Vagina (tissue), 2 donors: ENCODE data around the gene TF. TPM values are rescaled to one million over a fixed set of nuclear protein-coding genes. Genes with fewer than 3 reads are reported as not detected.

ENCODE experiments used
- DNase-seq, 2 donors: peaks; one replicate each; pipeline ENCODE4 v3.0.0-alpha.2; 2017; ENCODE audit errors: extremely low spot score in 2 of 2
- H3K27ac ChIP-seq: fragments of 200-600 bp; sonication (generic); one replicate; pipeline ENCODE4 v1.5.1; 2019
- H3K27me3 ChIP-seq: fragments of 200-600 bp; sonication (generic); one replicate; pipeline ENCODE4 v1.5.1; 2019
- H3K36me3 ChIP-seq, 2 donors: fragments of 200-600 bp; sonication (generic); one replicate each; pipeline ENCODE4 v1.5.1; 2017 to 2019
- H3K4me1 ChIP-seq: fragments of 200-600 bp; sonication (generic); one replicate; pipeline ENCODE4 v1.5.1; 2019
- H3K4me3 ChIP-seq, 2 donors: fragments of 200-600 bp; sonication (generic); 1 replicate in 1 of 2; 2 replicates in 1 of 2; pipeline ENCODE4 v1.5.1; 2016 to 2019
- H3K9me3 ChIP-seq: fragments of 200-600 bp; sonication (generic); one replicate; pipeline ENCODE4 v1.5.1; 2019
- POLR2A ChIP-seq, 2 donors: fragments of 450-650 bp; IDR thresholded peaks; one replicate each; pipeline ENCODE4 v1.6.1; 2017; ENCODE audit warnings: antibody characterized with exemption in 2 of 2, mild to moderate bottlenecking in 2 of 2, moderate library complexity in 2 of 2
- POLR2AphosphoS5 ChIP-seq, 2 donors: sonication (generic); formaldehyde crosslinking; IDR thresholded peaks; one replicate each; pipeline ENCODE4 v1.9.0; 2017; ENCODE audit warnings: antibody characterized with exemption in 2 of 2, mild to moderate bottlenecking in 2 of 2, low read depth in 1 of 2; ENCODE audit not compliant: insufficient read depth in 1 of 2
- intact Hi-C: fragments of 100-400 bp; cut with DNase I; formaldehyde crosslinking; loops from one replicate; pipeline ENCODE4 v1.15.1; 2023
- total RNA-seq: library from RNA; depleted of rRNA; stranded (reverse); fragments of >200 nt; gene quantifications from one replicate; pipeline ENCODE4 v1.2.3, GENCODE V29; 2016
- TF ChIP-seq, protein P1 (sequence below), 3 experiments: fragments of 450-650 bp in 2 of 3; fragments of 200-600 bp in 1 of 3; sonication (generic) in 1 of 3; IDR thresholded peaks; one replicate each; pipeline ENCODE4 v1.5.1; 2017 to 2019; ENCODE audit warnings: antibody characterized with exemption in 3 of 3, mild to moderate bottlenecking in 2 of 3, moderate library complexity in 2 of 3

Gene TF
- total RNA-seq, 1 donor from 2014 or later = 2.9 TPM

DNA sequence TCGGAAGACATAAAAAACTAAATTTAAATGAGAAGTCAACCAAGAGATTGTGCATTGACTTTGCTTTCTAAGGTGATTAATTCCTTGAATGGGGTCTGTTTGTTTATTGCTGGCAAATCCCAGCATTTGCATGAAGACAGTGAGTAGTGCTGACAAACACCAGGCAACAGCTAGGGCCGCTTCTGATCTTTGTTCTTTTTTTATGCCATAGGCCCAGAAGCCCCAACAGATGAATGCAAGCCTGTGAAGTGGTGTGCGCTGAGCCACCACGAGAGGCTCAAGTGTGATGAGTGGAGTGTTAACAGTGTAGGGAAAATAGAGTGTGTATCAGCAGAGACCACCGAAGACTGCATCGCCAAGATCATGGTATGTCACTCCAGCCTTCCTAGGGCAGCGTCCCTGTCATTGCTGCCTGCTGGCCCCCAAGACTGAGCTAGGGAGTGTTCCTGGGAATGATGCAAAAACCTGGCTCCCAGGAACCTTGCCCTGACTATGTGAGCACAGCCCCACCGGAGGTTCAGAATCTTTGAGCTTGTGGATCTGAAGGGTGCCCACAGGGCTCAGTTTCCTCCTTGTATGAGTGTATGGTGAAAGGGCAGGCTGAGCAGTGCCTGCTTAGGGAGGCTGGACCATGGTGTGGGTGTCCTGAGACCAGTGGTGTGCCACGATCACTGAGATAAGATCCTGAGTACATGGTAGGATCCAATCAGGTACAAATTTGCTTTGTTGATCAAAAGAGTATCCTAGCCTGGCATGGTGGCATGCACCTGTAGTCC is 13.0 kb downstream of the TF start:
- no peak for TF ChIP-seq POLR2A (IDR thresholded peaks at IDR 0.05)
- TF ChIP-seq POLR2AphosphoS5 (IDR thresholded peaks at IDR 0.05; ENCODE audit: insufficient read depth in 1 of 2, low read depth in 1 of 2) = no peak
- intact Hi-C loops = no loop called here
- Histone ChIP-seq H3K4me1 (no peaks in the 10 kb centered on the region), H3K36me3 (no peaks in the 10 kb centered on the region), H3K27ac (no peak overlapping the region), H3K4me3 (no peak overlapping the region), H3K9me3 (no peaks in the 10 kb centered on the region), H3K27me3 (no peaks in the 10 kb centered on the region)
- DNase-seq = peak in 1 of 2 donors; percentile 61

GRCh38 chr3:133759740-133760305 is 13.6 kb downstream of the TF start:
- H3K36me3 ChIP-seq = no peaks in the 10 kb centered on the region
- H3K27ac ChIP-seq = no peak overlapping the region
- no peaks in the 10 kb centered on the region for H3K27me3 ChIP-seq
- H3K9me3 ChIP-seq = no peaks in the 10 kb centered on the region
- no peak for DNase-seq
- H3K4me1 ChIP-seq = no peaks in the 10 kb centered on the region
- intact Hi-C loops = no loop called here
- no peak overlapping the region for H3K4me3 ChIP-seq
- TF ChIP-seq POLR2AphosphoS5 (IDR thresholded peaks at IDR 0.05; ENCODE audit: insufficient read depth in 1 of 2, low read depth in 1 of 2) (no peak), POLR2A (IDR thresholded peaks at IDR 0.05) (no peak)
- TF ChIP-seq, protein P1, sequence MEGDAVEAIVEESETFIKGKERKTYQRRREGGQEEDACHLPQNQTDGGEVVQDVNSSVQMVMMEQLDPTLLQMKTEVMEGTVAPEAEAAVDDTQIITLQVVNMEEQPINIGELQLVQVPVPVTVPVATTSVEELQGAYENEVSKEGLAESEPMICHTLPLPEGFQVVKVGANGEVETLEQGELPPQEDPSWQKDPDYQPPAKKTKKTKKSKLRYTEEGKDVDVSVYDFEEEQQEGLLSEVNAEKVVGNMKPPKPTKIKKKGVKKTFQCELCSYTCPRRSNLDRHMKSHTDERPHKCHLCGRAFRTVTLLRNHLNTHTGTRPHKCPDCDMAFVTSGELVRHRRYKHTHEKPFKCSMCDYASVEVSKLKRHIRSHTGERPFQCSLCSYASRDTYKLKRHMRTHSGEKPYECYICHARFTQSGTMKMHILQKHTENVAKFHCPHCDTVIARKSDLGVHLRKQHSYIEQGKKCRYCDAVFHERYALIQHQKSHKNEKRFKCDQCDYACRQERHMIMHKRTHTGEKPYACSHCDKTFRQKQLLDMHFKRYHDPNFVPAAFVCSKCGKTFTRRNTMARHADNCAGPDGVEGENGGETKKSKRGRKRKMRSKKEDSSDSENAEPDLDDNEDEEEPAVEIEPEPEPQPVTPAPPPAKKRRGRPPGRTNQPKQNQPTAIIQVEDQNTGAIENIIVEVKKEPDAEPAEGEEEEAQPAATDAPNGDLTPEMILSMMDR (IDR thresholded peaks at IDR 0.05) = no peak

DNA sequence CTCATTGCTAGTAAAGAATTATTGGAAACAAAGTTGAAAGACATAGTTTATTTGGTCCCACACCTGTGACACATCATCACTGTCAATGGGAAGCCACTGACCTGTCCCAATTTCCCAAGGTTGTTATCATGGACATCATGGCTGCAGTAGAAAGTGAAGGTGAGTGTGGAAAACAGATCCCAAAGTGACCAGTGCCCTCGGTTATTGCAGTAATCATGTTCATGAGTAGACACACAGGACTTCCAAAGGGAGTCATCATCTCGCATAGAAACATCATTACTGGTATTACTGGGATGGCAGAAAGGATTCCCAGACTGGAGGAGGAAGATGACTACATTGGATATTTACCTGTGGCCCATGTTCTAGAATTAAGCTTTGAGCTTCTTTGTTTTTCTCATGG is 14.7 kb downstream of the TF start:
- H3K4me3 ChIP-seq = no peak overlapping the region
- H3K36me3 ChIP-seq = no peaks in the 10 kb centered on the region
- intact Hi-C loops = no loop called here
- H3K27ac ChIP-seq = no peak overlapping the region
- TF ChIP-seq, protein P1 (IDR thresholded peaks at IDR 0.05) = no peak
- TF ChIP-seq POLR2AphosphoS5 (IDR thresholded peaks at IDR 0.05; ENCODE audit: insufficient read depth in 1 of 2, low read depth in 1 of 2) (no peak), POLR2A (IDR thresholded peaks at IDR 0.05) (no peak)
- peak in 1 of 2 donors; percentile 40 for DNase-seq
- no peaks in the 10 kb centered on the region for H3K27me3 ChIP-seq
- no peaks in the 10 kb centered on the region for H3K9me3 ChIP-seq
- no peaks in the 10 kb centered on the region for H3K4me1 ChIP-seq

DNA sequence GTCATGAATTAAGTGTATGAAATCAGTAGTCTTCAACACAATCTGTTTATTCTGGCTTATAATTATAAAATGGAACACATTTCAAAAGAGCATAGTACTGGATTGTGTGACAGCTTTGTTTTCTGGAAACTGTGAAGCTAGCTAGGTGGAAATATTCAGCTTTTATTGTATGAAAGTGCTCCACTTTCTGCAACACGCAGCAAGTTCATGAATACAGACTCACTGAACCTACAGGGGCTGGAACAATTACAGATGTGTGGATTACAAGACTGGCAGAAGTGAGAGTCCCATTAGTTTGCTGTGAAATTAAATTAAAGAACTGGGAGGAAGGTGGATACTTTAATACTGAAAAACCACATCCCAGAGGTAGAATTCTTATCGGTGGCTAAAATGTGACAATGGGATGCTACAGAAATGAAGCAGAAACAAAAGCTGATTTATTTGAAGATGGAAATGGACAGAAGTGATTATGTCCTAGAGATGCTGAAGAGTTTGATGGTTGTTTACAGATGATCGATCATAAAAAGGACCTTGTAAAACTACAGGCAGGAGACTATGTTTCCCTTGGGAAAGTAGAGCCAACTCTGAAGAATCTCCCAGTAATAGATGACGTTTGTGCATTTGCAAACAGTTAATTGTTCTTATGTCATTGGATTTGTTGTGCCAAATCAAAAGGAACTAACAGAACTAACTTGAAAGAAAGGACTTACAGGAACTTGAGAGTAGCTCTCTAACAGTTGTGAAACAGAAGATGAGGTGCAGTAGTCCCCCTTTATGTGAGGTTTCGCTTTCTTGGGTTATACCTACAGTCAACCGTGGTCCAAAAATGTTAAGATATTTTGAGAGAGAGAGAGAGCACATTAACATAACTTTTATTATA is 15.7 kb downstream of the TF start:
- no peaks in the 10 kb centered on the region for H3K4me1 ChIP-seq
- H3K36me3 ChIP-seq = no peaks in the 10 kb centered on the region
- TF ChIP-seq POLR2A (IDR thresholded peaks at IDR 0.05) (no peak), POLR2AphosphoS5 (IDR thresholded peaks at IDR 0.05; ENCODE audit: insufficient read depth in 1 of 2, low read depth in 1 of 2) (no peak)
- TF ChIP-seq, protein P1 (IDR thresholded peaks at IDR 0.05) = no peak
- DNase-seq = no peak
- H3K4me3 ChIP-seq = no peak overlapping the region
- H3K27me3 ChIP-seq = no peaks in the 10 kb centered on the region
- H3K9me3 ChIP-seq = no peaks in the 10 kb centered on the region
- no peak overlapping the region for H3K27ac ChIP-seq
- intact Hi-C loops = no loop called here

- Histone ChIP-seq H3K27ac (no peak overlapping the region), H3K27me3 (no peaks in the 10 kb centered on the region), H3K36me3 (no peaks in the 10 kb centered on the region), H3K4me3 (no peak overlapping the region), H3K9me3 (no peaks in the 10 kb centered on the region), H3K4me1 (no peaks in the 10 kb centered on the region)
- DNase-seq = no peak
- intact Hi-C loops = no loop called here
- no peak for TF ChIP-seq POLR2A (IDR thresholded peaks at IDR 0.05)
- no peak for TF ChIP-seq POLR2AphosphoS5 (IDR thresholded peaks at IDR 0.05; ENCODE audit: insufficient read depth in 1 of 2, low read depth in 1 of 2)
- TF ChIP-seq, protein P1 (IDR thresholded peaks at IDR 0.05) = no peak
Measured at GRCh38 chr3:133762539-133762938, 16.3 kb downstream of the TF start.
